H9 (cell line): Measurements from ENCODE around the gene KRTAP4-5. TPM values are rescaled to one million over a fixed set of nuclear protein-coding genes. Genes with fewer than 3 reads are reported as not detected.

Source experiments
- DNase-seq: peaks from one replicate; pipeline ENCODE4 v3.0.0-alpha.2; 2017
- H2AFZ ChIP-seq: one replicate; pipeline ENCODE4 v1.6.1; 2013; ENCODE audit warnings: mild to moderate bottlenecking, low read length, control low read depth, moderate library complexity
- H2AK5ac ChIP-seq: 2 replicates; pipeline ENCODE4 v1.6.1; 2013; ENCODE audit warnings: low read length, control low read depth, mixed read lengths; ENCODE audit not compliant: insufficient read length
- H2BK120ac ChIP-seq: one replicate; pipeline ENCODE4 v1.6.1; 2013; ENCODE audit warnings: low read depth, mild to moderate bottlenecking, low read length, control low read depth, inconsistent platforms; ENCODE audit not compliant: poor library complexity, severe bottlenecking
- H2BK12ac ChIP-seq: 2 replicates; pipeline ENCODE4 v1.6.1; 2013; ENCODE audit warnings: low read length, control low read depth, mixed read lengths, low read depth; ENCODE audit not compliant: insufficient read length
- H2BK15ac ChIP-seq: 2 replicates; pipeline ENCODE4 v1.6.1; 2013; ENCODE audit warnings: low read depth, low read length, control low read depth
- H2BK20ac ChIP-seq: one replicate; pipeline ENCODE4 v1.6.1; 2013; ENCODE audit warnings: low read depth, mild to moderate bottlenecking, low read length, control low read depth, inconsistent platforms; ENCODE audit not compliant: poor library complexity, severe bottlenecking
- H2BK5ac ChIP-seq: 2 replicates; pipeline ENCODE4 v1.6.1; 2013; ENCODE audit warnings: low read length, control low read depth, mixed read lengths; ENCODE audit not compliant: insufficient read length
- H3K14ac ChIP-seq: 2 replicates; pipeline ENCODE4 v1.6.1; 2013; ENCODE audit warnings: low read length, control low read depth; ENCODE audit not compliant: insufficient read depth
- H3K18ac ChIP-seq: 2 replicates; pipeline ENCODE4 v1.6.1; 2013; ENCODE audit warnings: low read depth, mild to moderate bottlenecking, mixed read lengths, low read length, control low read depth; ENCODE audit not compliant: insufficient read length
- H3K23ac ChIP-seq: 2 replicates; pipeline ENCODE4 v1.6.1; 2013; ENCODE audit warnings: low read length, control low read depth, mixed read lengths, low read depth; ENCODE audit not compliant: insufficient read length
- H3K23me2 ChIP-seq: 2 replicates; pipeline ENCODE4 v1.6.1; 2013; ENCODE audit warnings: low read depth, mild to moderate bottlenecking, mixed read lengths, low read length, control low read depth; ENCODE audit not compliant: insufficient read length, poor library complexity, severe bottlenecking
- H3K27ac ChIP-seq: 2 replicates; pipeline ENCODE4 v1.5.1; 2013; ENCODE audit warnings: low read length, control low read depth, mixed read lengths, low read depth; ENCODE audit not compliant: insufficient read length
- H3K27me3 ChIP-seq: 2 replicates; pipeline ENCODE4 v1.6.1; 2013; ENCODE audit warnings: low read length, control low read depth, inconsistent platforms; ENCODE audit not compliant: insufficient read depth
- H3K4ac ChIP-seq: 2 replicates; pipeline ENCODE4 v1.6.1; 2013; ENCODE audit warnings: low read depth, mild to moderate bottlenecking, control low read depth, inconsistent platforms, low read length, moderate library complexity
- H3K4me1 ChIP-seq: 2 replicates; pipeline ENCODE4 v1.6.1; 2013; ENCODE audit warnings: low read length, control low read depth, inconsistent platforms; ENCODE audit not compliant: insufficient read depth
- H3K4me2 ChIP-seq: 2 replicates; pipeline ENCODE4 v1.6.1; 2013; ENCODE audit warnings: low read length, control low read depth, mixed read lengths; ENCODE audit not compliant: insufficient read length, insufficient read depth
- H3K56ac ChIP-seq: 2 replicates; pipeline ENCODE4 v1.6.1; 2013; ENCODE audit warnings: low read depth, mild to moderate bottlenecking, mixed read lengths, low read length, control low read depth; ENCODE audit not compliant: insufficient read length
- H3K79me1 ChIP-seq: 2 replicates; pipeline ENCODE4 v1.6.1; 2013; ENCODE audit warnings: low read depth, mild to moderate bottlenecking, moderate library complexity, low read length, control low read depth, inconsistent platforms; ENCODE audit not compliant: insufficient read depth, poor library complexity, severe bottlenecking
- H3K79me2 ChIP-seq: 2 replicates; pipeline ENCODE4 v1.6.1; 2013; ENCODE audit warnings: low read length, control low read depth, inconsistent platforms; ENCODE audit not compliant: insufficient read depth
- H3K9ac ChIP-seq: 2 replicates; pipeline ENCODE4 v1.6.1; 2013; ENCODE audit warnings: low read length, control low read depth, mixed read lengths; ENCODE audit not compliant: insufficient read length; ENCODE audit errors: extremely low read depth
- H3K9me3 ChIP-seq: one replicate; pipeline ENCODE4 v1.6.1; 2013; ENCODE audit warnings: low read depth, low read length, inconsistent platforms; ENCODE audit not compliant: control insufficient read depth
- H3T11ph ChIP-seq: one replicate; pipeline ENCODE4 v1.6.1; 2013; ENCODE audit warnings: mild to moderate bottlenecking, low read length, control low read depth, inconsistent platforms
- H4K20me1 ChIP-seq: one replicate; pipeline ENCODE4 v1.6.1; 2013; ENCODE audit not compliant: control insufficient read depth, insufficient read length, insufficient read depth
- H4K5ac ChIP-seq: 2 replicates; pipeline ENCODE4 v1.6.1; 2013; ENCODE audit warnings: low read depth, mild to moderate bottlenecking, mixed read lengths, low read length, control low read depth; ENCODE audit not compliant: insufficient read length
- H4K8ac ChIP-seq: replicated peaks from 2 replicates; pipeline ENCODE4 v1.6.1; 2013; ENCODE audit warnings: low read length, control low read depth, mixed read lengths, low read depth; ENCODE audit not compliant: insufficient read length
- H4K91ac ChIP-seq: 2 replicates; pipeline ENCODE4 v1.6.1; 2013; ENCODE audit warnings: low read depth, mild to moderate bottlenecking, moderate library complexity, mixed read lengths, low read length, control low read depth; ENCODE audit not compliant: insufficient read length
- H3K27ac Mint-ChIP-seq, 3 experiments: 2 replicates in 2 of 3; 3 replicates in 1 of 3; pipeline ENCODE4 v1.8.0; 2020 to 2021; ENCODE audit warnings: mixed read lengths in 3 of 3, mild to moderate bottlenecking in 1 of 3, moderate library complexity in 1 of 3
- H3K27me3 Mint-ChIP-seq: 2 replicates; pipeline ENCODE4 v1.8.0; 2021; ENCODE audit warnings: low read depth, mild to moderate bottlenecking, moderate library complexity, mixed read lengths
- H3K36me3 Mint-ChIP-seq, 3 experiments: 2 replicates in 2 of 3; 3 replicates in 1 of 3; pipeline ENCODE4 v1.8.0; 2020 to 2021; ENCODE audit warnings: low read depth in 3 of 3, mixed read lengths in 3 of 3; ENCODE audit not compliant: insufficient read depth in 1 of 3
- H3K4me1 Mint-ChIP-seq, 2 experiments: 2 replicates each; pipeline ENCODE4 v1.8.0; 2020; ENCODE audit warnings: mixed read lengths in 2 of 2
- H3K4me3 Mint-ChIP-seq, 2 experiments: 2 replicates in 1 of 2; 3 replicates in 1 of 2; pipeline ENCODE4 v1.8.0; 2020 to 2021; ENCODE audit warnings: mild to moderate bottlenecking in 2 of 2, mixed read lengths in 2 of 2, moderate library complexity in 1 of 2
- H3K9me3 Mint-ChIP-seq, 2 experiments: 2 replicates in 1 of 2; 3 replicates in 1 of 2; pipeline ENCODE4 v1.8.0; 2020; ENCODE audit warnings: mild to moderate bottlenecking in 2 of 2, mixed read lengths in 2 of 2, moderate library complexity in 1 of 2
- CTCF ChIP-seq: fragments of 200-600 bp; sonication (generic); conservative IDR thresholded peaks from 3 replicates; pipeline ENCODE4 v1.8.0; 2021; ENCODE audit warnings: antibody characterized with exemption, mild to moderate bottlenecking
- WGBS: extraction: QIAGEN DNeasy Blood & Tissue Kit; methylation state at CpG from one replicate; pipeline ENCODE4 v1.1.7; 2013; ENCODE audit warnings: missing lambda C conversion rate, low lambda C conversion rate, mixed read lengths; ENCODE audit not compliant: insufficient read length; ENCODE audit errors: extremely low coverage; 5-methylcytosine and 5-hydroxymethylcytosine counted together
- total RNA-seq: library from RNA; stranded (reverse); gene quantifications from 2 replicates; pipeline ENCODE4 v1.2.1, GENCODE V29; 2021

KRTAP4-5 gene
- total RNA-seq, 1 experiment from 2014 or later: not detected

- Histone ChIP-seq H3K4ac (no peak overlapping the region), H2AK5ac (no peak overlapping the region), H2BK120ac (no peak overlapping the region), H3K9me3 (no peaks in the 10 kb centered on the region), H3K27me3 (no peaks in the 10 kb centered on the region), H3K79me1 (no peaks in the 10 kb centered on the region), H3K23ac (no peak overlapping the region), H3K9ac (no peak overlapping the region), H2BK20ac (no peak overlapping the region), H2AFZ (no peak overlapping the region), H2BK12ac (no peak overlapping the region), H3K27ac (no peak overlapping the region), H3T11ph (no peak overlapping the region), H3K23me2 (no peaks in the 10 kb centered on the region), H3K14ac (no peak overlapping the region), H4K5ac (no peak overlapping the region), H3K56ac (no peak overlapping the region), H3K79me2 (no peaks in the 10 kb centered on the region), H4K8ac (no peak overlapping the region), H4K91ac (no peak overlapping the region), H2BK15ac (no peak overlapping the region), H2BK5ac (no peak overlapping the region), H4K20me1 (no peaks in the 10 kb centered on the region), H3K4me1 (no peaks in the 10 kb centered on the region), H3K4me2 (no peak overlapping the region), H3K18ac (no peak overlapping the region)
- DNase-seq: no peak
- H3K4me3 Mint-ChIP-seq: no peak overlapping the region
- WGBS: no CpG with 5 or more reads among the region's 2 CpGs
- no peaks in the 10 kb centered on the region for H3K36me3 Mint-ChIP-seq
- peaks cover 11 to 14% of the 10 kb centered on the region in 2 experiments for H3K4me1 Mint-ChIP-seq
- no peaks in the 10 kb centered on the region for H3K9me3 Mint-ChIP-seq
- no peak overlapping the region; a peak in 2 of 7 replicates for H3K27ac Mint-ChIP-seq
- peaks cover 2% of the 10 kb centered on the region for H3K27me3 Mint-ChIP-seq
- no peak for TF ChIP-seq CTCF
These were observed 37.2 kb upstream of the KRTAP4-5 start for GRCh38 chr17:41186872-41187271.
